ENCODE results near the gene CDCA3. TPM values are rescaled to one million over a fixed set of nuclear protein-coding genes. Genes with fewer than 3 reads are reported as not detected.

CDCA3 gene
- total RNA-seq, 1 experiment from 2014 or later, result 61.8 TPM

DNA sequence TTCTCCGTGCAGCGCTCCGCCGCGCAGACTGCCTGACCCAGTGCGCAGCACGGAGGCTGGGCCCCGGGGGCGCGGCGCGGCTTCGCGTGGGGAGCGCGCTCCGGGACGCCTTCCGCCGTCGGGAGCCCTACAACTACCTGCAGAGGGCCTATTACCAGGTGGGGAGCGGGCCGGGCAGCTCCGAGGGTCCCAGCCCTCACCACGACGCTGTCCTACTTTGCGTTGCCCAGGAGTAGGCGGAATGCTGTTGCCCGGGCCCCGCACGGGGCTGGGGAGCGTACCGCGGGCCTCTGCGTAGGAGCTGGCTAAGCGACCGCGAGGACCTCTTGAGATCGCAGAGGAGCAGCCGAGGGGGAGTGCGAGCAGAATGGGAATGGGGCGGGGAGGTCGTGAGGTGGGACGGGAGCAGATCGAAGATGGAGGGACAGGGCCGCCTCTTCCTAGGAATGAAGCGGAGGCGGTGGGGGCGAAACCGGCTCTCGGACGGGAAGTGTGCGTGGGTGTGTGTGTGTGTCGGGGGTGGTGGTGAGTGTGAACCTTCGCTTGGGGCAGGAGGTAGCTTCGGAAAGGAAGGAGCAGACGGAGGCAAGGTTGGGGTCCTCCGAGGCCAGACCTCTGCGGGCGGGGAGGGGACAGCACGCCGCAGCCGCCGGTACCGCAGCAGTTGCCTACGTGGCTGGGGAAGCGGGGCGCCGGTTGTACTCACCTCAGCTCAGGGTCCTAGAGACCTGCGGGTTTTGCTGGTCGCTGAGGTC lies 22.1 kb downstream of the CDCA3 start (continued):
- TF ChIP-seq, protein P1, sequence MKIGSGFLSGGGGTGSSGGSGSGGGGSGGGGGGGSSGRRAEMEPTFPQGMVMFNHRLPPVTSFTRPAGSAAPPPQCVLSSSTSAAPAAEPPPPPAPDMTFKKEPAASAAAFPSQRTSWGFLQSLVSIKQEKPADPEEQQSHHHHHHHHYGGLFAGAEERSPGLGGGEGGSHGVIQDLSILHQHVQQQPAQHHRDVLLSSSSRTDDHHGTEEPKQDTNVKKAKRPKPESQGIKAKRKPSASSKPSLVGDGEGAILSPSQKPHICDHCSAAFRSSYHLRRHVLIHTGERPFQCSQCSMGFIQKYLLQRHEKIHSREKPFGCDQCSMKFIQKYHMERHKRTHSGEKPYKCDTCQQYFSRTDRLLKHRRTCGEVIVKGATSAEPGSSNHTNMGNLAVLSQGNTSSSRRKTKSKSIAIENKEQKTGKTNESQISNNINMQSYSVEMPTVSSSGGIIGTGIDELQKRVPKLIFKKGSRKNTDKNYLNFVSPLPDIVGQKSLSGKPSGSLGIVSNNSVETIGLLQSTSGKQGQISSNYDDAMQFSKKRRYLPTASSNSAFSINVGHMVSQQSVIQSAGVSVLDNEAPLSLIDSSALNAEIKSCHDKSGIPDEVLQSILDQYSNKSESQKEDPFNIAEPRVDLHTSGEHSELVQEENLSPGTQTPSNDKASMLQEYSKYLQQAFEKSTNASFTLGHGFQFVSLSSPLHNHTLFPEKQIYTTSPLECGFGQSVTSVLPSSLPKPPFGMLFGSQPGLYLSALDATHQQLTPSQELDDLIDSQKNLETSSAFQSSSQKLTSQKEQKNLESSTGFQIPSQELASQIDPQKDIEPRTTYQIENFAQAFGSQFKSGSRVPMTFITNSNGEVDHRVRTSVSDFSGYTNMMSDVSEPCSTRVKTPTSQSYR (CRISPR knock-in tag; IDR thresholded peaks at IDR 0.05), result no peak
- TF ChIP-seq CTCF (IDR thresholded peaks at IDR 0.05), result no peak
- no peak for TF ChIP-seq IRF1 (CRISPR knock-in tag; IDR thresholded peaks at IDR 0.05)
- TF ChIP-seq ZNF416 (CRISPR knock-in tag; IDR thresholded peaks at IDR 0.05), result no peak
- no peak for TF ChIP-seq ELF4 (CRISPR knock-in tag; IDR thresholded peaks at IDR 0.05; ENCODE audit: low read depth)
- TF ChIP-seq, protein P2, sequence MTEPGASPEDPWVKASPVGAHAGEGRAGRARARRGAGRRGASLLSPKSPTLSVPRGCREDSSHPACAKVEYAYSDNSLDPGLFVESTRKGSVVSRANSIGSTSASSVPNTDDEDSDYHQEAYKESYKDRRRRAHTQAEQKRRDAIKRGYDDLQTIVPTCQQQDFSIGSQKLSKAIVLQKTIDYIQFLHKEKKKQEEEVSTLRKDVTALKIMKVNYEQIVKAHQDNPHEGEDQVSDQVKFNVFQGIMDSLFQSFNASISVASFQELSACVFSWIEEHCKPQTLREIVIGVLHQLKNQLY (CRISPR knock-in tag; IDR thresholded peaks at IDR 0.05), result no peak
- TF ChIP-seq, protein P3, sequence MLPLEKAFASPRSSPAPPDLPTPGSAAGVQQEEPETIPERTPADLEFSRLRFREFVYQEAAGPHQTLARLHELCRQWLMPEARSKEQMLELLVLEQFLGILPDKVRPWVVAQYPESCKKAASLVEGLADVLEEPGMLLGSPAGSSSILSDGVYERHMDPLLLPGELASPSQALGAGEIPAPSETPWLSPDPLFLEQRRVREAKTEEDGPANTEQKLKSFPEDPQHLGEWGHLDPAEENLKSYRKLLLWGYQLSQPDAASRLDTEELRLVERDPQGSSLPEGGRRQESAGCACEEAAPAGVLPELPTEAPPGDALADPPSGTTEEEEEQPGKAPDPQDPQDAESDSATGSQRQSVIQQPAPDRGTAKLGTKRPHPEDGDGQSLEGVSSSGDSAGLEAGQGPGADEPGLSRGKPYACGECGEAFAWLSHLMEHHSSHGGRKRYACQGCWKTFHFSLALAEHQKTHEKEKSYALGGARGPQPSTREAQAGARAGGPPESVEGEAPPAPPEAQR (CRISPR knock-in tag; IDR thresholded peaks at IDR 0.05), result no peak
- TF ChIP-seq, protein P4, sequence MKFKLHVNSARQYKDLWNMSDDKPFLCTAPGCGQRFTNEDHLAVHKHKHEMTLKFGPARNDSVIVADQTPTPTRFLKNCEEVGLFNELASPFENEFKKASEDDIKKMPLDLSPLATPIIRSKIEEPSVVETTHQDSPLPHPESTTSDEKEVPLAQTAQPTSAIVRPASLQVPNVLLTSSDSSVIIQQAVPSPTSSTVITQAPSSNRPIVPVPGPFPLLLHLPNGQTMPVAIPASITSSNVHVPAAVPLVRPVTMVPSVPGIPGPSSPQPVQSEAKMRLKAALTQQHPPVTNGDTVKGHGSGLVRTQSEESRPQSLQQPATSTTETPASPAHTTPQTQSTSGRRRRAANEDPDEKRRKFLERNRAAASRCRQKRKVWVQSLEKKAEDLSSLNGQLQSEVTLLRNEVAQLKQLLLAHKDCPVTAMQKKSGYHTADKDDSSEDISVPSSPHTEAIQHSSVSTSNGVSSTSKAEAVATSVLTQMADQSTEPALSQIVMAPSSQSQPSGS (CRISPR knock-in tag; IDR thresholded peaks at IDR 0.05; ENCODE audit: borderline replicate concordance, low read depth), result no peak
- TF ChIP-seq FOXK1 (CRISPR knock-in tag; IDR thresholded peaks at IDR 0.05), result no peak; the same call in 1 of the 2 replicates
- TF ChIP-seq, protein P5, sequence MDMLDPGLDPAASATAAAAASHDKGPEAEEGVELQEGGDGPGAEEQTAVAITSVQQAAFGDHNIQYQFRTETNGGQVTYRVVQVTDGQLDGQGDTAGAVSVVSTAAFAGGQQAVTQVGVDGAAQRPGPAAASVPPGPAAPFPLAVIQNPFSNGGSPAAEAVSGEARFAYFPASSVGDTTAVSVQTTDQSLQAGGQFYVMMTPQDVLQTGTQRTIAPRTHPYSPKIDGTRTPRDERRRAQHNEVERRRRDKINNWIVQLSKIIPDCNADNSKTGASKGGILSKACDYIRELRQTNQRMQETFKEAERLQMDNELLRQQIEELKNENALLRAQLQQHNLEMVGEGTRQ (CRISPR knock-in tag; IDR thresholded peaks at IDR 0.05), result no peak

GRCh38 chr12:6827982-6828780 lies 22.9 kb downstream of the CDCA3 start, which contains the start of gene P3H3:
Gene P3H3 (plus strand): TSS chr12:6828407. CDS start chr12:6828441, 34 bp downstream.
- ChIA-PET POLR2A (interaction anchor here (0.6 to 1.9 kb wide), 7 partner anchors 45 to 378 kb away, joined by 3 to 7 read pairs (median 4); partner anchors contain the start of genes MLF2, PTMS and SPSB2), CTCF (interaction anchor here (1.0 to 8.9 kb wide), 8 partner anchors 12 to 139 kb away, joined by 3 to 110 read pairs (median 6); partner anchors contain the start of genes GNB3, LAG3, MLF2 and PTMS)
- peaks cover 23% of the 10 kb centered on the region for H3K36me3 Mint-ChIP-seq
- peaks cover 44% of the 10 kb centered on the region for H3K4me1 Mint-ChIP-seq
- H3K4me3 Mint-ChIP-seq, result peak within 1 kb of the TSS; percentile 99
- H3K9me3 Mint-ChIP-seq, result no peaks in the 10 kb centered on the region
- ATAC-seq, result no peak
- peak within 1 kb of the TSS; percentile 97 for H3K27ac Mint-ChIP-seq
- H3K27me3 Mint-ChIP-seq (ENCODE audit: low read depth), result peaks cover 32% of the 10 kb centered on the region
- peak; percentile 53 for DNase-seq (ENCODE audit: low spot score)
- TF ChIP-seq, protein P6, sequence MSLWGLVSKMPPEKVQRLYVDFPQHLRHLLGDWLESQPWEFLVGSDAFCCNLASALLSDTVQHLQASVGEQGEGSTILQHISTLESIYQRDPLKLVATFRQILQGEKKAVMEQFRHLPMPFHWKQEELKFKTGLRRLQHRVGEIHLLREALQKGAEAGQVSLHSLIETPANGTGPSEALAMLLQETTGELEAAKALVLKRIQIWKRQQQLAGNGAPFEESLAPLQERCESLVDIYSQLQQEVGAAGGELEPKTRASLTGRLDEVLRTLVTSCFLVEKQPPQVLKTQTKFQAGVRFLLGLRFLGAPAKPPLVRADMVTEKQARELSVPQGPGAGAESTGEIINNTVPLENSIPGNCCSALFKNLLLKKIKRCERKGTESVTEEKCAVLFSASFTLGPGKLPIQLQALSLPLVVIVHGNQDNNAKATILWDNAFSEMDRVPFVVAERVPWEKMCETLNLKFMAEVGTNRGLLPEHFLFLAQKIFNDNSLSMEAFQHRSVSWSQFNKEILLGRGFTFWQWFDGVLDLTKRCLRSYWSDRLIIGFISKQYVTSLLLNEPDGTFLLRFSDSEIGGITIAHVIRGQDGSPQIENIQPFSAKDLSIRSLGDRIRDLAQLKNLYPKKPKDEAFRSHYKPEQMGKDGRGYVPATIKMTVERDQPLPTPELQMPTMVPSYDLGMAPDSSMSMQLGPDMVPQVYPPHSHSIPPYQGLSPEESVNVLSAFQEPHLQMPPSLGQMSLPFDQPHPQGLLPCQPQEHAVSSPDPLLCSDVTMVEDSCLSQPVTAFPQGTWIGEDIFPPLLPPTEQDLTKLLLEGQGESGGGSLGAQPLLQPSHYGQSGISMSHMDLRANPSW (CRISPR knock-in tag; conservative IDR thresholded peaks at IDR 0.05; ENCODE audit: low read depth), result no peak
- no peak for TF ChIP-seq ELF4 (CRISPR knock-in tag; IDR thresholded peaks at IDR 0.05; ENCODE audit: low read depth)
- peak; percentile 51; the same call in 1 of the 2 replicates for TF ChIP-seq TP53 (CRISPR knock-in tag; IDR thresholded peaks at IDR 0.05)
- TF ChIP-seq, protein P7, sequence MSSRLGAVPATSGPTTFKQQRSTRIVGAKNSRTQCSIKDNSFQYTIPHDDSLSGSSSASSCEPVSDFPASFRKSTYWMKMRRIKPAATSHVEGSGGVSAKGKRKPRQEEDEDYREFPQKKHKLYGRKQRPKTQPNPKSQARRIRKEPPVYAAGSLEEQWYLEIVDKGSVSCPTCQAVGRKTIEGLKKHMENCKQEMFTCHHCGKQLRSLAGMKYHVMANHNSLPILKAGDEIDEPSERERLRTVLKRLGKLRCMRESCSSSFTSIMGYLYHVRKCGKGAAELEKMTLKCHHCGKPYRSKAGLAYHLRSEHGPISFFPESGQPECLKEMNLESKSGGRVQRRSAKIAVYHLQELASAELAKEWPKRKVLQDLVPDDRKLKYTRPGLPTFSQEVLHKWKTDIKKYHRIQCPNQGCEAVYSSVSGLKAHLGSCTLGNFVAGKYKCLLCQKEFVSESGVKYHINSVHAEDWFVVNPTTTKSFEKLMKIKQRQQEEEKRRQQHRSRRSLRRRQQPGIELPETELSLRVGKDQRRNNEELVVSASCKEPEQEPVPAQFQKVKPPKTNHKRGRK (CRISPR knock-in tag; IDR thresholded peaks at IDR 0.05; ENCODE audit: borderline replicate concordance), result no peak
- TF ChIP-seq JUN (CRISPR knock-in tag; IDR thresholded peaks at IDR 0.05), result no peak
- no peak for TF ChIP-seq CREB1 (CRISPR knock-in tag; IDR thresholded peaks at IDR 0.05)
